HEK293T (cell line): ENCODE results near the gene RAB23.

Experiments used
- CTCF ChIA-PET: fragments of 350-600 bp; formaldehyde crosslinking; extraction: SDS; loops from one replicate; lab custom pipeline; 2021; ENCODE audit warnings: antibody characterized with exemption, inconsistent platforms; lab: Yijun Ruan, JAX
- POLR2A ChIA-PET: fragments of 350-600 bp; formaldehyde crosslinking; extraction: SDS; loops from one replicate; lab custom pipeline; 2020; ENCODE audit warnings: antibody characterized with exemption, inconsistent platforms; lab: Yijun Ruan, JAX
- DNase-seq: peaks from one replicate; pipeline ENCODE4 v3.0.0; 2012; ENCODE audit warnings: mixed read lengths; ENCODE audit errors: extremely low spot score
- ARNT ChIP-seq: fragments of 450-650 bp; IDR thresholded peaks from 2 replicates; pipeline ENCODE4 v1.6.1; 2017; ENCODE audit warnings: mild to moderate bottlenecking
- BHLHE40 ChIP-seq: fragments of 450-650 bp; IDR thresholded peaks from 2 replicates; pipeline ENCODE4 v1.6.1; 2016; ENCODE audit warnings: mild to moderate bottlenecking, moderate library complexity, borderline replicate concordance
- CTBP1 ChIP-seq: fragments of 450-650 bp; IDR thresholded peaks from 2 replicates; pipeline ENCODE4 v1.6.1; 2016; ENCODE audit warnings: borderline replicate concordance
- ELF4 ChIP-seq: fragments of 450-650 bp; IDR thresholded peaks from 2 replicates; pipeline ENCODE4 v1.6.1; 2017; ENCODE audit warnings: antibody characterized with exemption
- FOXA1 ChIP-seq: fragments of 450-650 bp; IDR thresholded peaks from 2 replicates; pipeline ENCODE4 v1.6.1; 2016; ENCODE audit warnings: mild to moderate bottlenecking
- FOXK2 ChIP-seq: fragments of 450-650 bp; IDR thresholded peaks from 2 replicates; pipeline ENCODE4 v1.6.1; 2016; ENCODE audit warnings: mild to moderate bottlenecking
- FOXM1 ChIP-seq: fragments of 450-650 bp; IDR thresholded peaks from 2 replicates; pipeline ENCODE4 v1.6.1; 2017; ENCODE audit warnings: mild to moderate bottlenecking, borderline replicate concordance
- HDGF ChIP-seq: fragments of 450-650 bp; IDR thresholded peaks from 2 replicates; pipeline ENCODE4 v1.6.1; 2017; ENCODE audit warnings: antibody characterized with exemption, borderline replicate concordance
- L3MBTL2 ChIP-seq: fragments of 450-650 bp; conservative IDR thresholded peaks from 2 replicates; pipeline ENCODE4 v1.6.1; 2016; ENCODE audit warnings: mild to moderate bottlenecking
- LEF1 ChIP-seq: fragments of 450-650 bp; IDR thresholded peaks from 2 replicates; pipeline ENCODE4 v1.6.1; 2017; ENCODE audit warnings: mild to moderate bottlenecking, borderline replicate concordance
- NFRKB ChIP-seq: fragments of 450-650 bp; IDR thresholded peaks from 2 replicates; pipeline ENCODE4 v1.6.1; 2016; ENCODE audit warnings: mild to moderate bottlenecking, moderate library complexity
- PKNOX1 ChIP-seq: fragments of 450-650 bp; IDR thresholded peaks from 2 replicates; pipeline ENCODE4 v1.6.1; 2016
- SP1 ChIP-seq: fragments of 450-650 bp; IDR thresholded peaks from 2 replicates; pipeline ENCODE4 v1.6.1; 2017
- SUZ12 ChIP-seq: fragments of 450-650 bp; IDR thresholded peaks from 2 replicates; pipeline ENCODE4 v1.6.1; 2016; ENCODE audit warnings: mild to moderate bottlenecking
- TARDBP ChIP-seq: fragments of 450-650 bp; IDR thresholded peaks from 2 replicates; pipeline ENCODE4 v1.6.1; 2016
- ZNF384 ChIP-seq: fragments of 450-650 bp; IDR thresholded peaks from 2 replicates; pipeline ENCODE4 v1.6.1; 2016

The RAB23 gene

DNA sequence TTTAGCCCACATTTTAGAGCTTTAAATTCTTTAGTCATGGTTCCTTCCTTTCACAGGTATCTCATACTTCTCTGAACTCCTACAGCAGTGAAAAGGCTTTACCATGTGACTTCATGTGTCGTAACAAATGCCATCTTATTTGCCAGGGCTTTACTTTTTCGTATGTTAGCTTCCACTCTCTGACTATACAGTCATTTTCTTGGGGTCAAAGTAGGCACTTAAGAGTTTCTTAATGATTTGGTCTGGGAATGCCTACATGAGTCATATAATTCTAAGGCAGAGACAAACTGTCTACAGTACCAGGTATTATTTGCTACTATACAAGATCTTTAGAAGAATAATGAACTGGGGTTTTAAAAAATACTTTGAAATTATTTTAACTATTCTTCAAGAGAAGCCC lies 15.0 kb downstream of the RAB23 start:
- ChIA-PET CTCF (no interaction called here), POLR2A (interaction anchor here (3.0 kb wide), 1 partner anchor 15 kb away, joined by 13 read pairs; the partner anchor contains the start of gene RAB23)
- no peak for DNase-seq
- TF ChIP-seq HDGF, result no peak
- TF ChIP-seq NFRKB, result no peak
- TF ChIP-seq SUZ12, result no peak

DNA sequence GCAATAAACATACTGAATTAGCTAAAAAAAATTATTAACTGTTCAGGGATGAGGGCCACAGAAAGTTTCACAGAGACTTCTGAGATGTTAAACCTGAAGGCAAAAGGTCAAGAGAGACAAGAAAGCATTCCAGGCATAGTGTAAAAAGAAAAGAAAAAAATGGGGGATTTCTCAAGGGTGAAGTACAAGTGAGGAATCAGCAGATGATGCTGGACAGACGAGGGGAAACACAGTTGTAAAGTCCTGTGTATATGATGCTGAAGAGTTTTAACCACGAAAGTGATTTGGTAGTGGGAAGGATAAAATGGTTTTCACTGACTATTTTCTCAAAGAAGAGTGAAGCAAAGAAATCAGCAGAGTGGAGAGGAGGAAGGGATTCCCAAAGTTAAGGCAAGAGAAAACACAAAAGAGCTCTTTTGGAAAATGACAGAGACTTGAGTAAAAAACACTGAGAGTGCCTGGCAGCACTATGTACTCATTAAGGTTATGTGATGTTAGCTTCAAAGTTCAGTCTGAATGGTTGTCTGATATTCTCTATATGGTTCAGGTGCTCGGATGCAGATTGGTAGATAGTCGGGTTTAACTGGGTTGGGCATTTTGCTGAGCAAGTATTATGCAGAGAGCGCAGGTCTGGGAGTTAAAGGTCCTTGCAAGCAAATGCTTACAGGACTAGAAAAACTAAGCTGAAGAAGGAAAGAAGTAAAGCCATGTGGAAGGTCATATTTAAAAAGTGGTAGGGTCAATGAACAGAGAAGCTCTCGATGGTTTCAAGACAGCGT lies 16.4 kb downstream of the RAB23 start:
- no peak for TF ChIP-seq FOXM1
- no peak for TF ChIP-seq PKNOX1
- TF ChIP-seq SUZ12, result no peak
- TF ChIP-seq LEF1, result no peak
- no peak for TF ChIP-seq BHLHE40
- no peak for TF ChIP-seq SP1
- no peak for TF ChIP-seq HDGF
- TF ChIP-seq CTBP1, result no peak
- no peak for TF ChIP-seq FOXK2
- TF ChIP-seq ELF4, result no peak
- TF ChIP-seq ZNF384, result no peak
- TF ChIP-seq NFRKB, result no peak
- TF ChIP-seq ARNT, result no peak
- no peak for TF ChIP-seq L3MBTL2
- TF ChIP-seq TARDBP, result no peak
- TF ChIP-seq FOXA1, result no peak
- POLR2A ChIA-PET, result interaction anchor here (3.0 kb wide), 1 partner anchor 16 kb away, joined by 13 read pairs; the partner anchor contains the start of gene RAB23
- no peak for DNase-seq
- CTCF ChIA-PET, result interaction anchor here (0.6 kb wide), 2 partner anchors 185 to 444 kb away, joined by 3 to 5 read pairs; no protein-coding TSS in a partner anchor

GRCh38 chr6:57201718-57202117 lies 20.4 kb downstream of the RAB23 start:
- ChIA-PET CTCF (no interaction called here), POLR2A (no interaction called here)
- TF ChIP-seq HDGF (no peak), NFRKB (no peak), ZNF384 (no peak), SUZ12 (no peak), TARDBP (no peak), L3MBTL2 (no peak), FOXM1 (no peak), PKNOX1 (no peak), LEF1 (no peak), ARNT (no peak), FOXA1 (no peak), BHLHE40 (no peak), CTBP1 (no peak), FOXK2 (no peak), SP1 (no peak), ELF4 (no peak)
- DNase-seq, result no peak

DNA sequence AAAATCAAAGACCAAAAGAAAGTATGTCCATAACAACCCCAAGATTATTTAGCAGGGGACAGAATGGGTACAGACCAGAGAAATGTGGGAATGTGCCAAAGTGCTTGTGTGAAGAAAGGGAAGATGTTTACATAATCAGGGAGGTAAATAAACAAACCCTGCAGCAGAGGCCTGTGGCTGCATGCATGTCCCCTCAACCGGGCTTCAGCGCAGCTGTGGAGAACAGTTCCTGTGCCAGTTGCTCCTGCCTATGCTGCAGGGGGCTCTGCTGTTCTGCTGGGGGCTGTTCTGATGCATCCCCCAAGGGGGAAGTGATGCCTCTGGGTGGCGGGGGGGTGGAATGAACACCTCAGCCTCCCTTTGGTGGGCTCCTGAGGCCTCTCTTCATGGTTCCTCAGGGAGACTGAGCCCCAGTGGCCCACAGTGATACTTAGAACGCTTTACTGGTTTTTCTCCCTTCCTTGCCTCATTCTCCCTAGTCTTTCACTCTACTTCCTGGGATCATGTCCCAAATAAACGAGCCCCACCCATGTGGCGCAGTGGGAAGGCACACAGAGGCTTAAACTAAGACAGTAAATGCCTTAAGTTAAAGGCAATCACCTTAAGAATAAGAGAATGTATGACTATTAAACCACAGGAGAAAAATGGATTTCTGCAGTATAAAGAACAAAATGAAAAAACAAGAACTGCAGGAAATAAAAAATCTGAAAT lies 23.0 kb downstream of the RAB23 start:
- DNase-seq, result no peak
- TF ChIP-seq LEF1, result no peak
- no peak for TF ChIP-seq PKNOX1
- TF ChIP-seq SUZ12, result no peak
- no peak for TF ChIP-seq L3MBTL2
- TF ChIP-seq BHLHE40, result no peak
- TF ChIP-seq ZNF384, result no peak
- no peak for TF ChIP-seq FOXM1
- TF ChIP-seq ARNT, result no peak
- no peak for TF ChIP-seq CTBP1
- no peak for TF ChIP-seq ELF4
- TF ChIP-seq TARDBP, result no peak
- TF ChIP-seq SP1, result no peak
- TF ChIP-seq FOXK2, result no peak
- no peak for TF ChIP-seq NFRKB
- CTCF ChIA-PET, result no interaction called here
- POLR2A ChIA-PET, result interaction anchor here (1.5 kb wide), 1 partner anchor 23 kb away, joined by 11 read pairs; the partner anchor contains the start of gene RAB23

GRCh38 chr6:57195457-57195856 lies 26.6 kb downstream of the RAB23 start:
- ChIA-PET CTCF (no interaction called here), POLR2A (no interaction called here)
- TF ChIP-seq FOXM1, result no peak
- TF ChIP-seq BHLHE40, result no peak
- TF ChIP-seq LEF1, result no peak
- TF ChIP-seq FOXK2, result no peak
- no peak for TF ChIP-seq PKNOX1
- no peak for TF ChIP-seq SP1
- no peak for TF ChIP-seq SUZ12
- no peak for TF ChIP-seq NFRKB
- no peak for TF ChIP-seq CTBP1
- TF ChIP-seq ARNT, result no peak
- no peak for TF ChIP-seq TARDBP
- TF ChIP-seq HDGF, result no peak
- TF ChIP-seq FOXA1, result no peak
- TF ChIP-seq ELF4, result no peak
- TF ChIP-seq L3MBTL2, result no peak
- TF ChIP-seq ZNF384, result no peak
- no peak for DNase-seq
